HCT116 (cell line): ENCODE measurements around the gene RCOR1. TPM values are rescaled to one million over a fixed set of nuclear protein-coding genes. Genes with fewer than 3 reads are reported as not detected.

Source experiments
- ATAC-seq: fragments of 200-7000 bp; cut with Tn5 transposase; 2 replicates; pipeline ENCODE4 v1.9.1; 2020; ENCODE audit warnings: mild to moderate bottlenecking, moderate library complexity
- BruUV-seq: library from RNA; stranded (reverse); fragments of 400-500 nt; replicated peaks from 2 replicates; lab custom pipeline; 2021; lab: Mats Ljungman, UMichigan
- CTCF ChIA-PET: fragments of 300-600 bp; sonication (Branson Sonifier 250); formaldehyde crosslinking; loops from one replicate; lab custom pipeline; 2021; ENCODE audit warnings: antibody characterized with exemption; lab: Charles Lee
- POLR2A ChIA-PET: fragments of 300-600, 350-600 bp; sonication (Branson Sonifier 250); formaldehyde crosslinking; loops from one replicate; lab custom pipeline; 2021; ENCODE audit warnings: antibody characterized with exemption; lab: Charles Lee
- RAD21 ChIA-PET, 2 experiments: fragments of 300-600 bp; sonication (Branson Sonifier 250); formaldehyde crosslinking; loops; one replicate each; lab custom pipeline; 2023; ENCODE audit warnings: low total read pairs in 2 of 2; ENCODE audit not compliant: uncharacterized antibody in 2 of 2, unreplicated experiment in 2 of 2, low non-redundant PET in 1 of 2; lab: Charles Lee
- DNase-seq: peaks from one replicate; pipeline ENCODE4 v3.0.0-alpha.2; 2010; ENCODE audit warnings: low read depth, low spot score
- H2AFZ ChIP-seq: fragments of 200-600 bp; shearing (Covaris generic), sonication (generic); 2 replicates; pipeline ENCODE4 v1.6.1; 2017; ENCODE audit warnings: low read depth, mixed run types, mixed read lengths, antibody characterized with exemption, low read length; ENCODE audit not compliant: poor library complexity, severe bottlenecking
- H3K27ac ChIP-seq: 2 replicates; pipeline ENCODE4 v1.5.1; 2012; ENCODE audit warnings: low read depth, low read length
- H3K27me3 ChIP-seq: fragments of 200-600 bp; sonication (generic); 2 replicates; pipeline ENCODE4 v1.6.1; 2016; ENCODE audit warnings: mixed run types, low read length, mixed read lengths; ENCODE audit not compliant: insufficient read depth
- H3K36me3 ChIP-seq, 2 experiments: fragments of 200-500 bp in 1 of 2; fragments of 200-600 bp in 1 of 2; sonication (Bioruptor generic) in 1 of 2; sonication (generic) in 1 of 2; 2 replicates each; pipeline versions ENCODE4 v1.5.1 to v1.6.1; 2014 to 2016; ENCODE audit warnings: low read length in 2 of 2, inconsistent platforms in 1 of 2, mixed read lengths in 1 of 2, mixed run types in 1 of 2; ENCODE audit not compliant: insufficient read depth in 2 of 2, control insufficient read depth in 1 of 2
- H3K4me1 ChIP-seq, 2 experiments: fragments of 200-600 bp in 1 of 2; sonication (generic) in 1 of 2; 2 replicates each; pipeline versions ENCODE4 v1.5.1 to v1.6.1; 2012 to 2017; ENCODE audit warnings: low read length in 2 of 2, inconsistent platforms in 1 of 2, mild to moderate bottlenecking in 1 of 2, mixed read lengths in 1 of 2, mixed run types in 1 of 2, moderate library complexity in 1 of 2; ENCODE audit not compliant: insufficient read depth in 2 of 2, control insufficient read depth in 1 of 2
- H3K4me2 ChIP-seq: fragments of 200-600 bp; sonication (generic); 2 replicates; pipeline ENCODE4 v1.6.1; 2017; ENCODE audit warnings: mixed run types, low read length, mixed read lengths
- H3K4me3 ChIP-seq, 2 experiments: fragments of 200-600 bp in 1 of 2; sonication (generic) in 1 of 2; replicated peaks in 1 of 2; 2 replicates each; pipeline ENCODE4 v1.5.1; 2011 to 2016; ENCODE audit warnings: low read length in 2 of 2, control low read depth in 1 of 2, low read depth in 1 of 2, mild to moderate bottlenecking in 1 of 2, mixed read lengths in 1 of 2, mixed run types in 1 of 2
- H3K79me2 ChIP-seq: fragments of 200-600 bp; sonication (generic); 2 replicates; pipeline ENCODE4 v1.6.1; 2017; ENCODE audit warnings: mild to moderate bottlenecking, mixed run types, low read length, moderate library complexity, mixed read lengths; ENCODE audit not compliant: insufficient read depth
- H3K9ac ChIP-seq: fragments of 200-600 bp; sonication (generic); 2 replicates; pipeline ENCODE4 v1.6.1; 2016; ENCODE audit warnings: low read length, mixed read lengths
- H3K9me2 ChIP-seq: fragments of 200-600 bp; sonication (generic), shearing (Covaris generic); 2 replicates; pipeline ENCODE4 v1.6.1; 2017; ENCODE audit warnings: mixed run types, mild to moderate bottlenecking, moderate library complexity; ENCODE audit not compliant: insufficient read depth
- H3K9me3 ChIP-seq, 2 experiments: fragments of 200-500 bp in 1 of 2; fragments of 200-600 bp in 1 of 2; sonication (Bioruptor generic) in 1 of 2; sonication (generic) in 1 of 2; 2 replicates each; pipeline ENCODE4 v1.6.1; 2014 to 2017; ENCODE audit warnings: low read length in 2 of 2, mixed read lengths in 2 of 2, inconsistent platforms in 1 of 2, low read depth in 1 of 2, mild to moderate bottlenecking in 1 of 2, mixed run types in 1 of 2, moderate library complexity in 1 of 2; ENCODE audit not compliant: control insufficient read depth in 1 of 2, insufficient read depth in 1 of 2
- H4K20me1 ChIP-seq: fragments of 200-600 bp; sonication (generic), shearing (Covaris generic); 2 replicates; pipeline ENCODE4 v1.6.1; 2017; ENCODE audit warnings: mixed run types, mild to moderate bottlenecking, moderate library complexity; ENCODE audit not compliant: insufficient read depth
- CBX3 ChIP-seq: IDR thresholded peaks from 2 replicates; pipeline ENCODE4 v1.6.1; 2012; ENCODE audit warnings: low read depth
- CEBPB ChIP-seq: IDR thresholded peaks from 2 replicates; pipeline ENCODE4 v1.6.1; 2012; ENCODE audit warnings: low read depth
- EGR1 ChIP-seq: IDR thresholded peaks from 2 replicates; pipeline ENCODE4 v1.6.1; 2012; ENCODE audit warnings: low read depth
- EZH2 ChIP-seq: fragments of 200-600 bp; sonication (generic); IDR thresholded peaks from 2 replicates; pipeline ENCODE4 v1.6.1; 2017; ENCODE audit warnings: antibody characterized with exemption, mixed run types
- JUND ChIP-seq: IDR thresholded peaks from 2 replicates; pipeline ENCODE4 v1.6.1; 2012
- POLR2A ChIP-seq: IDR thresholded peaks from 2 replicates; pipeline ENCODE4 v1.7.0; 2011; ENCODE audit warnings: borderline replicate concordance; ENCODE audit not compliant: insufficient read depth, insufficient read length; ENCODE audit errors: extremely low read depth
- POLR2AphosphoS5 ChIP-seq: IDR thresholded peaks from 2 replicates; pipeline ENCODE4 v1.6.1; 2011; ENCODE audit warnings: mild to moderate bottlenecking, low read depth, low read length, moderate library complexity
- RAD21 ChIP-seq: IDR thresholded peaks from 2 replicates; pipeline ENCODE4 v1.6.1; 2012; ENCODE audit warnings: low read depth, mild to moderate bottlenecking
- REST ChIP-seq: IDR thresholded peaks from 2 replicates; pipeline ENCODE4 v1.6.1; 2012; ENCODE audit warnings: low read depth
- SIN3A ChIP-seq: IDR thresholded peaks from 2 replicates; pipeline ENCODE4 v1.6.1; 2012; ENCODE audit warnings: low read depth
- SP1 ChIP-seq: IDR thresholded peaks from 2 replicates; pipeline ENCODE4 v1.6.1; 2012; ENCODE audit warnings: low read depth
- TCF7L2 ChIP-seq: IDR thresholded peaks from 2 replicates; pipeline ENCODE4 v1.7.0; 2011; ENCODE audit warnings: borderline replicate concordance, inconsistent platforms; ENCODE audit not compliant: insufficient read depth, insufficient read length; ENCODE audit errors: extremely low read depth
- YY1 ChIP-seq: IDR thresholded peaks from 2 replicates; pipeline ENCODE4 v1.6.1; 2011; ENCODE audit warnings: low read length, low read depth, moderate library complexity, mild to moderate bottlenecking; ENCODE audit not compliant: insufficient replicate concordance; ENCODE audit errors: extremely low read depth
- ZFX ChIP-seq: fragments of 450-650 bp; IDR thresholded peaks from 2 replicates; pipeline ENCODE4 v1.6.1; 2017
- intact Hi-C: fragments of 100-400 bp; cut with micrococcal nuclease; formaldehyde crosslinking; loops from 2 replicates; pipeline ENCODE4 v1.10.0; 2022
- total RNA-seq: library from RNA; stranded (reverse); gene quantifications from one replicate; pipeline ENCODE4 v1.2.1, GENCODE V29; 2021; ENCODE audit not compliant: unreplicated experiment
- TF ChIP-seq, protein P1 (sequence below): IDR thresholded peaks from 2 replicates; pipeline ENCODE4 v1.6.1; 2012

Gene RCOR1
- total RNA-seq, 1 experiment from 2014 or later, result 30.7 TPM

DNA sequence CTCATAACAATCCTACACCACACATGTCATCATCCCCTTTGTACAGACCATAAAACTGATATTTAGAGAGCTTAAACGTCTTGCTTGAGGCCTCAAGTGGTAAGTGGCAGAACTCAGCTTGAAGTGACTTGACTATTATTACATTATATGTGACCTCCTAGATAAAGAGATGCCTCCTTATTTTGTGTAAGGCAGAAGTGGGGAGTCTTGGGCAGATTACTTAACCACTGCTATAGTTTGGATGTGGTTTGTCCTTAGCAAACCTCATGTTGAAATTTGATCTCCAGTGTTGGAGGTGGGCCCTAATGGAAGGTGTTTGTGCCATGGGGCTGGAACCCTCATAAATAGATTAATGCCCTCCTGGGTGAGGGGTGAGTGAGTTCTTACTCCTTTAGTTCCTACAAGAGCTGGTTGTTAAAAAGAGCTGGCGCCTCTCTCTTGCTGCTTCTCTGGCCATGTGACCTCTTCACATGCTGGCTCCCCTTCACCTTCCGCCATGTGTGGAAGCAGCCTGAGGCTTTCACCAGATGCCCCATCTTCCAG lies 37.4 kb downstream of the RCOR1 start:
- H3K27ac ChIP-seq, result no peak overlapping the region
- ATAC-seq (no peak), DNase-seq (no peak)
- H3K4me3 ChIP-seq, result no peak overlapping the region
- H2AFZ ChIP-seq, result no peak overlapping the region
- H3K9ac ChIP-seq, result no peak overlapping the region
- intact Hi-C loops, result no loop called here
- BruUV-seq, result no TSS peak
- H3K4me2 ChIP-seq, result no peak overlapping the region
- TF ChIP-seq CEBPB, result no peak
- TF ChIP-seq YY1, result no peak
- no peak for TF ChIP-seq SP1
- no peak for TF ChIP-seq TCF7L2
- no peak for TF ChIP-seq EGR1
- TF ChIP-seq, protein P1, sequence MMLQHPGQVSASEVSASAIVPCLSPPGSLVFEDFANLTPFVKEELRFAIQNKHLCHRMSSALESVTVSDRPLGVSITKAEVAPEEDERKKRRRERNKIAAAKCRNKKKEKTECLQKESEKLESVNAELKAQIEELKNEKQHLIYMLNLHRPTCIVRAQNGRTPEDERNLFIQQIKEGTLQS, result no peak
- TF ChIP-seq EZH2, result no peak
- TF ChIP-seq POLR2A, result no peak
- TF ChIP-seq CBX3, result no peak
- no peak for TF ChIP-seq SIN3A
- H3K9me3 ChIP-seq, result no peaks in the 10 kb centered on the region
- ChIA-PET RAD21 (interaction anchor here in 1 of 2 experiments (0.7 to 0.8 kb wide), 2 partner anchors 36 to 55 kb away, joined by 6 to 8 read pairs; no protein-coding TSS in a partner anchor), POLR2A (interaction anchor here (1.0 kb wide), 1 partner anchor 9 kb away, joined by 4 read pairs; no protein-coding TSS in a partner anchor), CTCF (interaction anchor here (0.5 to 1.3 kb wide), 2 partner anchors 26 to 36 kb away, joined by 3 to 5 read pairs; no protein-coding TSS in a partner anchor)
- H3K9me2 ChIP-seq, result no peaks in the 10 kb centered on the region
- peaks cover 6% of the 10 kb centered on the region; the same call in 1 of the 2 replicates for H4K20me1 ChIP-seq
- H3K4me1 ChIP-seq, result peaks cover 19 to 31% of the 10 kb centered on the region in 2 experiments; a peak in 3 of 4 replicates
- peaks cover 93% of the 10 kb centered on the region for H3K79me2 ChIP-seq
- H3K27me3 ChIP-seq, result no peaks in the 10 kb centered on the region
- no peaks in the 10 kb centered on the region for H3K36me3 ChIP-seq

- H3K79me2 ChIP-seq, result peaks cover 93% of the 10 kb centered on the region
- no peak overlapping the region for H3K9ac ChIP-seq
- no peak for DNase-seq
- ChIA-PET CTCF (interaction anchor here (1.3 kb wide), 1 partner anchor 36 kb away, joined by 5 read pairs; no protein-coding TSS in a partner anchor), POLR2A (no interaction called here), RAD21 (no interaction called here)
- no peak overlapping the region for H3K4me3 ChIP-seq
- H3K27ac ChIP-seq, result no peak overlapping the region
- peaks cover 19 to 31% of the 10 kb centered on the region in 2 experiments; a peak in 3 of 4 replicates for H3K4me1 ChIP-seq
- no peaks in the 10 kb centered on the region for H3K27me3 ChIP-seq
- no peak overlapping the region for H2AFZ ChIP-seq
- ATAC-seq, result no peak
- H3K9me3 ChIP-seq, result no peaks in the 10 kb centered on the region
- no TSS peak for BruUV-seq
- H4K20me1 ChIP-seq, result peaks cover 6% of the 10 kb centered on the region; the same call in 1 of the 2 replicates
- intact Hi-C loops, result no loop called here
- no peaks in the 10 kb centered on the region for H3K9me2 ChIP-seq
- H3K36me3 ChIP-seq, result no peaks in the 10 kb centered on the region
- no peak overlapping the region for H3K4me2 ChIP-seq
- TF ChIP-seq ZFX, result no peak
- no peak for TF ChIP-seq REST
- no peak for TF ChIP-seq YY1
- no peak for TF ChIP-seq RAD21
- no peak for TF ChIP-seq CEBPB
- no peak for TF ChIP-seq POLR2AphosphoS5
- TF ChIP-seq EGR1, result no peak
- TF ChIP-seq SIN3A, result no peak
- no peak for TF ChIP-seq JUND
Observed at GRCh38 chr14:102630405-102630804, 38.0 kb downstream of the RCOR1 start.
